GM23338 (cell line): ENCODE results near the gene TIMP3. TPM values are rescaled to one million over a fixed set of nuclear protein-coding genes. Genes with fewer than 3 reads are reported as not detected.

ENCODE experiments used
- ATAC-seq: fragments of 200-7000 bp; cut with Tn5 transposase; 3 replicates; pipeline ENCODE4 v1.9.1; 2020
- DNase-seq: peaks from one replicate; pipeline ENCODE4 v3.0.0-alpha.2; 2015; ENCODE audit warnings: low spot score
- H2AFZ ChIP-seq: fragments of 200-600 bp; sonication (generic); 2 replicates; pipeline ENCODE4 v1.8.0; 2016; ENCODE audit warnings: antibody characterized with exemption, mild to moderate bottlenecking, moderate library complexity
- H3F3A ChIP-seq: fragments of 200-600 bp; sonication (generic); replicated peaks from 2 replicates; pipeline ENCODE4 v1.8.0; 2017; ENCODE audit warnings: antibody characterized with exemption, mixed run types, low read depth
- H3K27ac ChIP-seq: fragments of 200-600 bp; sonication (generic); 2 replicates; pipeline ENCODE4 v1.6.1; 2016; ENCODE audit warnings: low read depth
- H3K27me3 ChIP-seq: fragments of 200-600 bp; sonication (generic); 2 replicates; pipeline ENCODE4 v1.8.0; 2016; ENCODE audit warnings: mild to moderate bottlenecking, mixed run types, moderate library complexity; ENCODE audit not compliant: insufficient read depth
- H3K36me3 ChIP-seq: fragments of 200-600 bp; sonication (generic); 2 replicates; pipeline ENCODE4 v1.8.0; 2016; ENCODE audit warnings: mild to moderate bottlenecking; ENCODE audit not compliant: insufficient read depth
- H3K4me1 ChIP-seq: fragments of 200-600 bp; sonication (generic); 2 replicates; pipeline ENCODE4 v1.8.0; 2016; ENCODE audit warnings: mild to moderate bottlenecking, moderate library complexity; ENCODE audit not compliant: insufficient read depth
- H3K4me2 ChIP-seq: fragments of 200-600 bp; sonication (generic); 2 replicates; pipeline ENCODE4 v1.7.1; 2017; ENCODE audit warnings: mixed run types
- H3K4me3 ChIP-seq: fragments of 200-600 bp; sonication (generic); 2 replicates; pipeline ENCODE4 v1.6.1; 2016; ENCODE audit warnings: mixed run types
- H3K79me2 ChIP-seq: fragments of 200-600 bp; sonication (generic); replicated peaks from 2 replicates; pipeline ENCODE4 v1.8.0; 2017; ENCODE audit warnings: mild to moderate bottlenecking; ENCODE audit not compliant: insufficient read depth
- H3K9me2 ChIP-seq: fragments of 200-600 bp; sonication (generic); 2 replicates; pipeline ENCODE4 v1.8.0; 2017; ENCODE audit not compliant: insufficient read depth
- H4K20me1 ChIP-seq: fragments of 200-600 bp; sonication (generic); replicated peaks from 2 replicates; pipeline ENCODE4 v1.8.0; 2017; ENCODE audit warnings: mild to moderate bottlenecking; ENCODE audit not compliant: insufficient read depth
- H3K27ac Mint-ChIP-seq: 2 replicates; pipeline ENCODE4 v1.8.0; 2020; ENCODE audit warnings: inconsistent platforms, mild to moderate bottlenecking, moderate library complexity, mixed read lengths
- H3K27me3 Mint-ChIP-seq: 3 replicates; pipeline ENCODE4 v1.8.0; 2022; ENCODE audit warnings: low read depth, mild to moderate bottlenecking, moderate library complexity, mixed read lengths, inconsistent platforms; ENCODE audit not compliant: insufficient read depth, poor library complexity
- H3K36me3 Mint-ChIP-seq: 3 replicates; pipeline ENCODE4 v1.8.0; 2021; ENCODE audit warnings: low read depth, mild to moderate bottlenecking, inconsistent platforms, moderate library complexity, mixed read lengths
- H3K4me1 Mint-ChIP-seq: 3 replicates; pipeline ENCODE4 v1.8.0; 2020; ENCODE audit warnings: mild to moderate bottlenecking, inconsistent platforms, mixed read lengths
- H3K4me3 Mint-ChIP-seq: 3 replicates; pipeline ENCODE4 v1.8.0; 2021; ENCODE audit warnings: moderate library complexity, mild to moderate bottlenecking, inconsistent platforms, mixed read lengths
- H3K9me3 Mint-ChIP-seq: 3 replicates; pipeline ENCODE4 v1.8.0; 2020; ENCODE audit warnings: moderate library complexity, mild to moderate bottlenecking, inconsistent platforms, mixed read lengths
- CREB1 ChIP-seq: fragments of 250-450 bp; sonication (Bioruptor Pico); IDR thresholded peaks from 2 replicates; pipeline ENCODE4 v1.5.0; 2020; ENCODE audit warnings: low read depth, mild to moderate bottlenecking, moderate library complexity
- EZH2 ChIP-seq: fragments of 200-600 bp; sonication (generic); IDR thresholded peaks from one replicate; pipeline ENCODE4 v1.8.0; 2017; ENCODE audit warnings: antibody characterized with exemption, mild to moderate bottlenecking, low read depth; ENCODE audit not compliant: unreplicated experiment
- EZH2phosphoT487 ChIP-seq: fragments of 200-600 bp; sonication (generic); IDR thresholded peaks from one replicate; pipeline ENCODE4 v1.8.1; 2018; ENCODE audit warnings: antibody characterized with exemption; ENCODE audit not compliant: unreplicated experiment
- JUNB ChIP-seq: IDR thresholded peaks from one replicate; pipeline ENCODE4 v1.6.1; 2016; ENCODE audit warnings: antibody characterized with exemption; ENCODE audit not compliant: unreplicated experiment
- NANOG ChIP-seq: IDR thresholded peaks from 2 replicates; pipeline ENCODE4 v1.6.1; 2016; ENCODE audit warnings: antibody characterized with exemption, borderline replicate concordance
- polyA plus RNA-seq: library from polyadenylated mRNA; unstranded; fragments of >200 nt; fragmentation: Nextera tagmentation; extraction: Ambion mirVana; gene quantifications from 2 replicates; pipeline ENCODE4 v1.2.1, GENCODE V29; 2016
- total RNA-seq: library from RNA; depleted of rRNA; stranded (reverse); fragments of >200 nt; shearing (Covaris generic); gene quantifications from 2 replicates; pipeline ENCODE4 v1.2.3, GENCODE V29; 2014
- TF ChIP-seq, protein P1 (sequence below): IDR thresholded peaks from one replicate; pipeline ENCODE4 v1.6.1; 2018; ENCODE audit warnings: antibody characterized with exemption; ENCODE audit not compliant: unreplicated experiment
- TF ChIP-seq, protein P2 (sequence below): fragments of 250-450 bp; sonication (Bioruptor Pico); IDR thresholded peaks from 2 replicates; pipeline ENCODE4 v1.5.0; 2020; ENCODE audit warnings: mild to moderate bottlenecking, moderate library complexity
- TF ChIP-seq, protein P3 (sequence below), 2 experiments: fragments of 200-600 bp in 1 of 2; sonication (generic) in 1 of 2; conservative IDR thresholded peaks; 2 replicates each; pipeline versions ENCODE4 v1.5.1 to v1.6.1; 2016 to 2017; ENCODE audit warnings: antibody characterized with exemption in 2 of 2, low read depth in 2 of 2, mild to moderate bottlenecking in 2 of 2, moderate library complexity in 1 of 2
- TF ChIP-seq, protein P4 (sequence below): IDR thresholded peaks from 2 replicates; pipeline ENCODE4 v1.6.1; 2016; ENCODE audit warnings: antibody characterized with exemption

The TIMP3 gene
- total and polyA plus RNA-seq, 2 experiments from 2014 or later: 1.4 to 4.3 TPM

DNA sequence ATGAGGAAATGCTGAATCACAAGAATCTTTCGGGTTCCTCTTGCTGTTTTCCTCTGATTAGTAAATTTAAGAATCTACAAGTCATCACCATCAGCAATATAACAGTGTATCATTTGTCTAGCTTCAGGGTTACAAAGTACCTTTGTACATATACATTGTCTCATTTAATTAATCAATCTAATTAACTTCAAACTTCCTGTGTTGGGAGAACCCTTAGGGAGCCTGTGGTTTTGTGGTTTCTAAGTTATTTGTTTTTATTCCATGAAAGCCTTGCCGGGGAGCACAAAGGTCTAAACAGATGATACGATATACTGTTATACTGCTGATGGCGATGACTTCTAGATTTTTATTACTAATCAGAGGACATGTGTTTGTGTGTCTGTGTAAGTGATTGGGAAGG lies 41.0 kb downstream of the TIMP3 start:
- H3K9me3 Mint-ChIP-seq: no peaks in the 10 kb centered on the region
- H3K9me2 ChIP-seq: no peaks in the 10 kb centered on the region; the same call in 1 of the 2 replicates
- no peaks in the 10 kb centered on the region for H3K27me3 ChIP-seq
- no peaks in the 10 kb centered on the region for H3F3A ChIP-seq
- no peaks in the 10 kb centered on the region; the same call in 2 of the 3 replicates for H3K36me3 Mint-ChIP-seq
- H3K4me1 ChIP-seq: no peaks in the 10 kb centered on the region
- H3K4me2 ChIP-seq: no peak overlapping the region
- H3K79me2 ChIP-seq: no peaks in the 10 kb centered on the region
- H3K27ac Mint-ChIP-seq: no peak overlapping the region
- TF ChIP-seq CREB1 (CRISPR knock-in tag) (no peak), NANOG (no peak), EZH2phosphoT487 (no peak)
- no peak overlapping the region for H3K4me3 ChIP-seq
- H2AFZ ChIP-seq: no peak overlapping the region
- H4K20me1 ChIP-seq: peaks cover 6% of the 10 kb centered on the region
- H3K4me1 Mint-ChIP-seq: peaks cover 4% of the 10 kb centered on the region; the same call in 1 of the 3 replicates
- H3K27ac ChIP-seq: no peak overlapping the region
- H3K4me3 Mint-ChIP-seq: no peak overlapping the region
- H3K36me3 ChIP-seq: no peaks in the 10 kb centered on the region
- no peak for DNase-seq
- no peak for ATAC-seq
- peaks cover 3% of the 10 kb centered on the region for H3K27me3 Mint-ChIP-seq

DNA sequence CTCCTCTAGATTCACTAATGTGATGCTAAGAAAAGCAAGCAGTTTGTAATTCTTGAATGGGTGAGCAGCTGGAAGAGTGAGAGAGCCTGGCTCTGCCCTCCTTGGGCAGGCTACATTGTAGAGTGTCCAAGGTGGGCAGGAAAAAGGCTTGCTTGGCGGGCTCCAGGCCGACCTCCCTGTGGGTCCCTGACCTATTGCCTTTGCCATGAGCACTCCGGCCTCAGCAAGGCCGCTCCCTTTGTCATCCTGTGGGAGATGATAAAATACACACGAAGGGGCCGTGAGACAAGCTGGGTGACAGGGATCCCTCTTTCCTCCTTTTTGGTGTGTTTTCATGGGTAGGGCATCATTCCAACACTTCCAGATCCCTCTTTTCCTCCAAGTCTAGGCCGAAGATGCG lies 41.8 kb downstream of the TIMP3 start:
- no peaks in the 10 kb centered on the region for H3F3A ChIP-seq
- no peak overlapping the region for H3K27ac ChIP-seq
- TF ChIP-seq JUNB (no peak), NANOG (no peak), EZH2phosphoT487 (no peak), EZH2 (no peak)
- TF ChIP-seq, protein P1, sequence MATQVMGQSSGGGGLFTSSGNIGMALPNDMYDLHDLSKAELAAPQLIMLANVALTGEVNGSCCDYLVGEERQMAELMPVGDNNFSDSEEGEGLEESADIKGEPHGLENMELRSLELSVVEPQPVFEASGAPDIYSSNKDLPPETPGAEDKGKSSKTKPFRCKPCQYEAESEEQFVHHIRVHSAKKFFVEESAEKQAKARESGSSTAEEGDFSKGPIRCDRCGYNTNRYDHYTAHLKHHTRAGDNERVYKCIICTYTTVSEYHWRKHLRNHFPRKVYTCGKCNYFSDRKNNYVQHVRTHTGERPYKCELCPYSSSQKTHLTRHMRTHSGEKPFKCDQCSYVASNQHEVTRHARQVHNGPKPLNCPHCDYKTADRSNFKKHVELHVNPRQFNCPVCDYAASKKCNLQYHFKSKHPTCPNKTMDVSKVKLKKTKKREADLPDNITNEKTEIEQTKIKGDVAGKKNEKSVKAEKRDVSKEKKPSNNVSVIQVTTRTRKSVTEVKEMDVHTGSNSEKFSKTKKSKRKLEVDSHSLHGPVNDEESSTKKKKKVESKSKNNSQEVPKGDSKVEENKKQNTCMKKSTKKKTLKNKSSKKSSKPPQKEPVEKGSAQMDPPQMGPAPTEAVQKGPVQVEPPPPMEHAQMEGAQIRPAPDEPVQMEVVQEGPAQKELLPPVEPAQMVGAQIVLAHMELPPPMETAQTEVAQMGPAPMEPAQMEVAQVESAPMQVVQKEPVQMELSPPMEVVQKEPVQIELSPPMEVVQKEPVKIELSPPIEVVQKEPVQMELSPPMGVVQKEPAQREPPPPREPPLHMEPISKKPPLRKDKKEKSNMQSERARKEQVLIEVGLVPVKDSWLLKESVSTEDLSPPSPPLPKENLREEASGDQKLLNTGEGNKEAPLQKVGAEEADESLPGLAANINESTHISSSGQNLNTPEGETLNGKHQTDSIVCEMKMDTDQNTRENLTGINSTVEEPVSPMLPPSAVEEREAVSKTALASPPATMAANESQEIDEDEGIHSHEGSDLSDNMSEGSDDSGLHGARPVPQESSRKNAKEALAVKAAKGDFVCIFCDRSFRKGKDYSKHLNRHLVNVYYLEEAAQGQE: no peak
- TF ChIP-seq, protein P2, sequence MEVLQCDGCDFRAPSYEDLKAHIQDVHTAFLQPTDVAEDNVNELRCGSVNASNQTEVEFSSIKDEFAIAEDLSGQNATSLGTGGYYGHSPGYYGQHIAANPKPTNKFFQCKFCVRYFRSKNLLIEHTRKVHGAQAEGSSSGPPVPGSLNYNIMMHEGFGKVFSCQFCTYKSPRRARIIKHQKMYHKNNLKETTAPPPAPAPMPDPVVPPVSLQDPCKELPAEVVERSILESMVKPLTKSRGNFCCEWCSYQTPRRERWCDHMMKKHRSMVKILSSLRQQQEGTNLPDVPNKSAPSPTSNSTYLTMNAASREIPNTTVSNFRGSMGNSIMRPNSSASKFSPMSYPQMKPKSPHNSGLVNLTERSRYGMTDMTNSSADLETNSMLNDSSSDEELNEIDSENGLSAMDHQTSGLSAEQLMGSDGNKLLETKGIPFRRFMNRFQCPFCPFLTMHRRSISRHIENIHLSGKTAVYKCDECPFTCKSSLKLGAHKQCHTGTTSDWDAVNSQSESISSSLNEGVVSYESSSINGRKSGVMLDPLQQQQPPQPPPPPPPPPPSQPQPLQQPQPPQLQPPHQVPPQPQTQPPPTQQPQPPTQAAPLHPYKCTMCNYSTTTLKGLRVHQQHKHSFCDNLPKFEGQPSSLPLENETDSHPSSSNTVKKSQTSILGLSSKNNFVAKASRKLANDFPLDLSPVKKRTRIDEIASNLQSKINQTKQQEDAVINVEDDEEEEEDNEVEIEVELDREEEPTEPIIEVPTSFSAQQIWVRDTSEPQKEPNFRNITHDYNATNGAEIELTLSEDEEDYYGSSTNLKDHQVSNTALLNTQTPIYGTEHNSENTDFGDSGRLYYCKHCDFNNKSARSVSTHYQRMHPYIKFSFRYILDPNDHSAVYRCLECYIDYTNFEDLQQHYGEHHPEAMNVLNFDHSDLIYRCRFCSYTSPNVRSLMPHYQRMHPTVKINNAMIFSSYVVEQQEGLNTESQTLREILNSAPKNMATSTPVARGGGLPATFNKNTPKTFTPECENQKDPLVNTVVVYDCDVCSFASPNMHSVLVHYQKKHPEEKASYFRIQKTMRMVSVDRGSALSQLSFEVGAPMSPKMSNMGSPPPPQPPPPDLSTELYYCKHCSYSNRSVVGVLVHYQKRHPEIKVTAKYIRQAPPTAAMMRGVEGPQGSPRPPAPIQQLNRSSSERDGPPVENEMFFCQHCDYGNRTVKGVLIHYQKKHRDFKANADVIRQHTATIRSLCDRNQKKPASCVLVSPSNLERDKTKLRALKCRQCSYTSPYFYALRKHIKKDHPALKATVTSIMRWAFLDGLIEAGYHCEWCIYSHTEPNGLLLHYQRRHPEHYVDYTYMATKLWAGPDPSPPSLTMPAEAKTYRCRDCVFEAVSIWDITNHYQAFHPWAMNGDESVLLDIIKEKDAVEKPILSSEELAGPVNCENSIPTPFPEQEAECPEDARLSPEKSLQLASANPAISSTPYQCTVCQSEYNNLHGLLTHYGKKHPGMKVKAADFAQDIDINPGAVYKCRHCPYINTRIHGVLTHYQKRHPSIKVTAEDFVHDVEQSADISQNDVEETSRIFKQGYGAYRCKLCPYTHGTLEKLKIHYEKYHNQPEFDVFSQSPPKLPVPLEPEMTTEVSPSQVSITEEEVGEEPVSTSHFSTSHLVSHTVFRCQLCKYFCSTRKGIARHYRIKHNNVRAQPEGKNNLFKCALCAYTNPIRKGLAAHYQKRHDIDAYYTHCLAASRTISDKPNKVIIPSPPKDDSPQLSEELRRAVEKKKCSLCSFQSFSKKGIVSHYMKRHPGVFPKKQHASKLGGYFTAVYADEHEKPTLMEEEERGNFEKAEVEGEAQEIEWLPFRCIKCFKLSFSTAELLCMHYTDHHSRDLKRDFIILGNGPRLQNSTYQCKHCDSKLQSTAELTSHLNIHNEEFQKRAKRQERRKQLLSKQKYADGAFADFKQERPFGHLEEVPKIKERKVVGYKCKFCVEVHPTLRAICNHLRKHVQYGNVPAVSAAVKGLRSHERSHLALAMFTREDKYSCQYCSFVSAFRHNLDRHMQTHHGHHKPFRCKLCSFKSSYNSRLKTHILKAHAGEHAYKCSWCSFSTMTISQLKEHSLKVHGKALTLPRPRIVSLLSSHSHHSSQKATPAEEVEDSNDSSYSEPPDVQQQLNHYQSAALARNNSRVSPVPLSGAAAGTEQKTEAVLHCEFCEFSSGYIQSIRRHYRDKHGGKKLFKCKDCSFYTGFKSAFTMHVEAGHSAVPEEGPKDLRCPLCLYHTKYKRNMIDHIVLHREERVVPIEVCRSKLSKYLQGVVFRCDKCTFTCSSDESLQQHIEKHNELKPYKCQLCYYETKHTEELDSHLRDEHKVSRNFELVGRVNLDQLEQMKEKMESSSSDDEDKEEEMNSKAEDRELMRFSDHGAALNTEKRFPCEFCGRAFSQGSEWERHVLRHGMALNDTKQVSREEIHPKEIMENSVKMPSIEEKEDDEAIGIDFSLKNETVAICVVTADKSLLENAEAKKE: no peak
- TF ChIP-seq, protein P3, sequence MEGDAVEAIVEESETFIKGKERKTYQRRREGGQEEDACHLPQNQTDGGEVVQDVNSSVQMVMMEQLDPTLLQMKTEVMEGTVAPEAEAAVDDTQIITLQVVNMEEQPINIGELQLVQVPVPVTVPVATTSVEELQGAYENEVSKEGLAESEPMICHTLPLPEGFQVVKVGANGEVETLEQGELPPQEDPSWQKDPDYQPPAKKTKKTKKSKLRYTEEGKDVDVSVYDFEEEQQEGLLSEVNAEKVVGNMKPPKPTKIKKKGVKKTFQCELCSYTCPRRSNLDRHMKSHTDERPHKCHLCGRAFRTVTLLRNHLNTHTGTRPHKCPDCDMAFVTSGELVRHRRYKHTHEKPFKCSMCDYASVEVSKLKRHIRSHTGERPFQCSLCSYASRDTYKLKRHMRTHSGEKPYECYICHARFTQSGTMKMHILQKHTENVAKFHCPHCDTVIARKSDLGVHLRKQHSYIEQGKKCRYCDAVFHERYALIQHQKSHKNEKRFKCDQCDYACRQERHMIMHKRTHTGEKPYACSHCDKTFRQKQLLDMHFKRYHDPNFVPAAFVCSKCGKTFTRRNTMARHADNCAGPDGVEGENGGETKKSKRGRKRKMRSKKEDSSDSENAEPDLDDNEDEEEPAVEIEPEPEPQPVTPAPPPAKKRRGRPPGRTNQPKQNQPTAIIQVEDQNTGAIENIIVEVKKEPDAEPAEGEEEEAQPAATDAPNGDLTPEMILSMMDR (conservative IDR thresholded peaks at IDR 0.05; ENCODE audit: low read depth in 2 of 2): no peak
- TF ChIP-seq, protein P4, sequence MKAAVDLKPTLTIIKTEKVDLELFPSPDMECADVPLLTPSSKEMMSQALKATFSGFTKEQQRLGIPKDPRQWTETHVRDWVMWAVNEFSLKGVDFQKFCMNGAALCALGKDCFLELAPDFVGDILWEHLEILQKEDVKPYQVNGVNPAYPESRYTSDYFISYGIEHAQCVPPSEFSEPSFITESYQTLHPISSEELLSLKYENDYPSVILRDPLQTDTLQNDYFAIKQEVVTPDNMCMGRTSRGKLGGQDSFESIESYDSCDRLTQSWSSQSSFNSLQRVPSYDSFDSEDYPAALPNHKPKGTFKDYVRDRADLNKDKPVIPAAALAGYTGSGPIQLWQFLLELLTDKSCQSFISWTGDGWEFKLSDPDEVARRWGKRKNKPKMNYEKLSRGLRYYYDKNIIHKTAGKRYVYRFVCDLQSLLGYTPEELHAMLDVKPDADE: no peak

More for the DNA sequence above, 41.8 kb downstream of the TIMP3 start:
- ATAC-seq (no peak), DNase-seq (no peak)
- Mint-ChIP-seq H3K36me3 (no peaks in the 10 kb centered on the region; the same call in 2 of the 3 replicates), H3K27ac (no peak overlapping the region), H3K27me3 (no peaks in the 10 kb centered on the region), H3K4me3 (no peak overlapping the region), H3K4me1 (peaks cover 4% of the 10 kb centered on the region; the same call in 1 of the 3 replicates), H3K9me3 (no peaks in the 10 kb centered on the region)
- no peaks in the 10 kb centered on the region for H3K36me3 ChIP-seq
- no peaks in the 10 kb centered on the region; the same call in 1 of the 2 replicates for H3K9me2 ChIP-seq
- no peaks in the 10 kb centered on the region for H3K79me2 ChIP-seq
- H3K4me2 ChIP-seq: no peak overlapping the region
- no peak overlapping the region for H3K4me3 ChIP-seq
- no peak overlapping the region for H2AFZ ChIP-seq
- peaks cover 6% of the 10 kb centered on the region for H4K20me1 ChIP-seq
- H3K27me3 ChIP-seq: no peaks in the 10 kb centered on the region
- no peaks in the 10 kb centered on the region for H3K4me1 ChIP-seq
